Stimulated activated effector memory CD8-positive, alpha-beta T cell treated with anti-CD3 and anti-CD28 coated beads, Interleukin-12 subunit alpha, Interleukin-12 subunit beta, amount 100 ng/mL, for 72 hours (primary cell): ENCODE measurements around the gene AUTS2.

ENCODE experiments used
- ATAC-seq: fragments of 150-1000 bp; cut with Tn5 transposase; 2 replicates; pipeline ENCODE4 v1.10.0; 2021
- DNase-seq, 2 donors: peaks; one replicate each; pipeline ENCODE4 v3.0.0; 2021 to 2022; ENCODE audit warnings: low spot score in 2 of 2
- H3K27ac Mint-ChIP-seq: one replicate; pipeline ENCODE4 v1.8.0; 2022; ENCODE audit warnings: mild to moderate bottlenecking, mixed read lengths
- H3K36me3 Mint-ChIP-seq: one replicate; pipeline ENCODE4 v1.8.0; 2022; ENCODE audit warnings: mild to moderate bottlenecking, mixed read lengths
- H3K4me1 Mint-ChIP-seq: one replicate; pipeline ENCODE4 v1.8.0; 2022; ENCODE audit warnings: mixed read lengths
- H3K4me3 Mint-ChIP-seq: one replicate; pipeline ENCODE4 v1.8.0; 2022; ENCODE audit warnings: mild to moderate bottlenecking, mixed read lengths
- H3K9me3 Mint-ChIP-seq: one replicate; pipeline ENCODE4 v1.8.0; 2022; ENCODE audit warnings: mixed read lengths

AUTS2 gene

DNA sequence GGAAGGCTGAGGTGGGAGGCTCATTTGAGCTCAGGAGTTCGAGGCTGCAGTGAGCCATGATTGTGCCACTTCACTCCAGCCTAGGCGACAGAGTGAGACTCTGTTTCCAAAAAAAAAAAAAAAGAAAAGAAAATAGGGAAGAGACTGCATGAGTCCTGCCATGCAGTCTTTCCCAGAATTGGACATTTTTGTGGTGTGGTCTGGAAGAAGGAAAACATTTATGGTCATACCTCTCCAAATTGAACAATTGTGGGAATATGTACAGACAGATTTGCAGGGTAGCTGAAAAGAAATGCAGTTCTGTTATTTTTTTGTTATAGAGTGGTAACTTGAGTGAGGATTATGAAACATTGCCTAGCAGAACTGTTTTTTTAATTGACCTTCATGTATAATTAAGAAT is 198.1 kb downstream of the AUTS2 start:
- peaks cover under 1% of the 10 kb centered on the region for H3K4me1 Mint-ChIP-seq
- DNase-seq (no peak), ATAC-seq (no peak)
- no peaks in the 10 kb centered on the region for H3K9me3 Mint-ChIP-seq
- no peak overlapping the region for H3K27ac Mint-ChIP-seq
- H3K4me3 Mint-ChIP-seq, result no peak overlapping the region
- no peaks in the 10 kb centered on the region for H3K36me3 Mint-ChIP-seq

DNA sequence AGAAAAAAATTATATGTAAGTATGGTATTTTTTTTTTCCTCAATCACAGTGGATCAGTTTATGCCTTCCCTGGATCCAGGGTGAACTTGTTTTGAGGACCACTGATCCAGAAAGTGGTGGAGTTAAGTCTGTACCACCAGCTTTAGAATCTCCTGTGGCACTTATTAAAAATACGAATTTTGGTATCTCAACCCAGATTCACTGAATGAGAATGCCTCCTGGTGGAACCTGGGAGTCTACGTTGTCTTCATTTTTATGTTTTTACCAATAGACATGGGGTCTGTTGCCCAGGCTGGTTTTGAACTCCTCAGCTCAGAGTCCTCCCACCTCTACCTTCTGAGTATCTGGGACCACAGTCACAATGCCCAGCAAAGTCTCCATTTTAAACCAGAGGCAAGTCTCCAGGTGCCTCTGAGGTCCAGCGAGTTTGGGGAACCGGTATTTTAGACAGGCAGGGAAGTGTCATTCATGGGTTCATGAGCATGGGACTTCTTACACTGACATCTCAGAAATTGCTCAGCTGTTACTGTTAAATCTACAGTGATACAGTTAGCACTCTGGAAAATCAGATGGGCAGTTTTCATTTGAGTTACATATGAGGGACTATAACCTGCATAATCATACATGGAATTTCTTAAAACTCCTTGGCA is 200.9 kb downstream of the AUTS2 start:
- Mint-ChIP-seq H3K9me3 (no peaks in the 10 kb centered on the region), H3K27ac (no peak overlapping the region), H3K4me1 (peaks cover 6% of the 10 kb centered on the region), H3K36me3 (no peaks in the 10 kb centered on the region), H3K4me3 (no peak overlapping the region)
- no peak for ATAC-seq
- no peak for DNase-seq

DNA sequence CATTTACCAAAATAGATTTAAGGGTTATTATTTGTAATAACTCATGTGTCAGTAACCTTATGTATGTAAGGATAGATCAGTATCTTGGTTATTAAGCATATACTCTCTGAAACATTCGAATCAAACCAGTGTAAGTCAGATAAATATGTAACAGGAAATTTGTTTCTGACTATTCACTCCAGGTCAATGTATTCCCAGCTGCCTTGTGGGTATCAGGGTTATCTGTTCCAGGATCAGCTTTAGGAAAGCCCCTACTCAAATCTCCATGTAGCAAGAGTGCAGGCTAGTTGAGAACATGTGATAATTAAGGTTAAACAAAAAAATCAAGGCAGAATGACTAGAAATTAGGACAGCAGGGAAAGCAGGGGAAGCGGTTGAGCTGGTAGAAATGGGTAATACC is 201.7 kb downstream of the AUTS2 start:
- Mint-ChIP-seq H3K9me3 (no peaks in the 10 kb centered on the region), H3K36me3 (no peaks in the 10 kb centered on the region), H3K27ac (no peak overlapping the region), H3K4me1 (peaks cover 12% of the 10 kb centered on the region), H3K4me3 (no peak overlapping the region)
- ATAC-seq (no peak), DNase-seq (no peak)

DNA sequence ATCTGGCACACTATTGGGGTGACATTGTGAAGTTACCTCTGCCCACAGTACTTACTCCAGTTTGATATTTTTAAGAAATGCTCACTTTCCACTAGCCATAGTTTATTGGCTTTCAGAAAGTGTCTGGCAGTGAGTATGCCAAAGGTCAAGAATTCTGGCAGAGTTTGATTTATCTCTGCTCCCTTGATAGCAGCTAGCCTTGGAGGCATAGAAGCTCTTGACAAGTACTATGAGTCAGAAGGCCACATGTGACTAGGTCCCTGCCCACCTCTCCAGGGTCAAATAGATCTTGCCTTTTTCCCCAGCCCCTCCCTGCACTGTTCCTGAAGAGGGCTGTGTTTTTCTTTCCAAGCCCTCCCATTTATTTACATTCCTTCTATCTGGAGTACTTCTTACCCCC is 202.2 kb downstream of the AUTS2 start:
- ATAC-seq (no peak), DNase-seq (no peak)
- H3K27ac Mint-ChIP-seq, result no peak overlapping the region
- H3K4me3 Mint-ChIP-seq, result no peak overlapping the region
- H3K4me1 Mint-ChIP-seq, result peaks cover 14% of the 10 kb centered on the region
- no peaks in the 10 kb centered on the region for H3K36me3 Mint-ChIP-seq
- no peaks in the 10 kb centered on the region for H3K9me3 Mint-ChIP-seq

DNA sequence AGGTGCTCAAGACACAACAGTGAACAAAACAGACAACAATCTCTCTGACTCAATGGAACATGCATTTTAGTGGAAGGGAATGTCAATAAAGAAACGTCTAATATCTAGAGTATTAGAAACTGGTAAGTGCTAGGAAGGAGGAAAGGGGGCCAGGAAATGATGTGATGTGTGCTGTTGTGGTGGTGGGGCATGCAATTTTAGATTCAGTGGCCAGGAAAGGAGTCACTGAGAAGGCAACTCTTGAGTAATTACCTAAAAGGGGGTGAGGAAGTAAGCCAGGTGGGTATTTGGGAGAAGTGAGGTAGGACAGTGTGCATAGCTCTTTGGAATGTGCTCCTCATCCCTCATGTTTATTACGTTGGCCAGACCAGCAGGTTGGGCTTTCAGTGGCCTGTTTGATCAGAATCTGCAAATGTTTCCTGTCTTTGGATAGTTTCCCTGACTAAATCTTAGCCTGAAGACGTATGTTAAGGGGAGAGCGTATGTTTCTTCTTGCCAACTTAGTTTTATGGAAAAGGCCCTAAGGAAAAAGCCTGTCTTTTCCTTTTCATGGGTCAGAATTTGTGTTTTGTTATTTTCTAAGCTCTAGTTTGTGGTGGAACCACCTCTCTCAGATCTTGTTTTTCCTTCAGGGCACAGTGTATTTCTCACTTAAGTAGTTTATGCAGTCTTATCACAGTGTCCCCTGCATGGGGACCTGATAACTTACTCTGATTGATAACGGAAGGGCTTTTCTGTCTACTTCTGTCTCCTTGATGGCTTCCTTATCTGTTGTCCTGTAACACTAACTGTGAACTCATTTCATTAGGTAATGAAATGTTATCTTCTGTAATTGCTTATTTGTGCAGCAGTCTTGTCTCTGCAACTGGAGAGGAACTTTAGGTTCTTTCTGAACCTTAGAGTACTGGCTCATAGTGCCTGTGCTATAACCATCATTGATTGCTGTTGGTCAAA is 203.7 kb downstream of the AUTS2 start:
- ATAC-seq, result no peak
- no peak for DNase-seq
- Mint-ChIP-seq H3K27ac (no peak overlapping the region), H3K9me3 (no peaks in the 10 kb centered on the region), H3K36me3 (no peaks in the 10 kb centered on the region), H3K4me3 (no peak overlapping the region), H3K4me1 (peaks cover 14% of the 10 kb centered on the region)

DNA sequence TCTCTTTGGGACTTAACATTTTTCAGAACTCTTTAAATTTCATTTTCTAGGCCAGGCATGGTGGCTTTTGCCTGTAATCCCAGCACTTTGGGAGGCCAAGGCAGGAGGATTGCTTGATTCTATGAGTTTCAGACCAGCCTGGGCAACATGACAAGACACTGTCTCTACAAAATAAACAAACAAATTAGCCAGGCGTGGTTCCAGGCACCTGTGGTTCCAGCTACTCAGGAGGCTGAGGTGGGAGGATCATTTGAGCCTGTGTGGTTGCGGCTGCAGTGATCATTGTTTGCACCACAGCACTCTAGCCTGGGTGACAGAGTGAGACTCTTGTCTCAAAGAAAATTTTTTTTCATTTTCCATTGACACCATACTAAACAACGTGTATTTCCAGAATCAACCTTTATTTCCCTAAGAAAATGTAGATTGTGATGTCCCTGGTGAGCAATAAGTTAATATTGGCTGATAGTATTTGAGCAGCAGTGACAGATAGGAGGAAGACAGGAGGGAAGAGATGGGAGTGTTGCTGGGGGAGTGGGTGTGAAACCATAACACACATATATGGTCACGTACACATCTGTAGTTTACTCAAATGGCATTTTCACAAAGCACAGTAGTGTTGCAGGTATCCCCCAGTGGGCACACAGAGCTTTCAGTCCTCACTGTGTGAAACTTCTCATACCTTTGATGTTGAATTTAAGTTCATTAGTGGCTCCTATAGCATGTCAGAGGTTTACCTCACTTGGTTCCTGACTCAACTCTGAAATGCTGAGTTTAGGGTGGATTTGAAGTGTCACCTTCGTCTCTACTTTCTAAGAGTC is 205.6 kb downstream of the AUTS2 start:
- Mint-ChIP-seq H3K9me3 (no peaks in the 10 kb centered on the region), H3K36me3 (no peaks in the 10 kb centered on the region), H3K27ac (peak overlapping the region; percentile 53), H3K4me3 (peak overlapping the region; percentile 40), H3K4me1 (peaks cover 14% of the 10 kb centered on the region)
- peak; percentile 94 for ATAC-seq
- DNase-seq, result peak in 1 of 2 donors; percentile 66

DNA sequence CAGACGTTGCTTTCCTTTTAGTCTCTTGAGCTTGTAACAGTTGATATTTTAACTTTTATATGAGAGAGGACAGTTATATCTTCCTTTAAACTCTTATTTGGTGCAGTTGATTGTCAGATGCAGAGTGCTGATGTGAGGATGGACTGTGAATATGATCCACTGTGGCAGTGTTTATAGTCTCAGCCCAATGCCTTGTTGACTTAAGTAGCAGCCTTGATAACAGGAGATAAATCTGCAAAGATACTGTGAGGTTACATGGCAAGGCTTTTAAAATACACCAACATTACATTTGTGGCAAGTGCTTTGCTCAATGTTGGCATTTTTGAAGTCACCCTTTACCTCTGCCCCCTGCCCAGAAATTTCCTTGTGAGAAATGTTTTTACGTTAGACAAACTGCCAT is 206.7 kb downstream of the AUTS2 start:
- Mint-ChIP-seq H3K9me3 (no peaks in the 10 kb centered on the region), H3K27ac (peak overlapping the region; percentile 53), H3K36me3 (no peaks in the 10 kb centered on the region), H3K4me3 (peak overlapping the region; percentile 40), H3K4me1 (peaks cover 14% of the 10 kb centered on the region)
- ATAC-seq, result no peak
- no peak for DNase-seq

DNA sequence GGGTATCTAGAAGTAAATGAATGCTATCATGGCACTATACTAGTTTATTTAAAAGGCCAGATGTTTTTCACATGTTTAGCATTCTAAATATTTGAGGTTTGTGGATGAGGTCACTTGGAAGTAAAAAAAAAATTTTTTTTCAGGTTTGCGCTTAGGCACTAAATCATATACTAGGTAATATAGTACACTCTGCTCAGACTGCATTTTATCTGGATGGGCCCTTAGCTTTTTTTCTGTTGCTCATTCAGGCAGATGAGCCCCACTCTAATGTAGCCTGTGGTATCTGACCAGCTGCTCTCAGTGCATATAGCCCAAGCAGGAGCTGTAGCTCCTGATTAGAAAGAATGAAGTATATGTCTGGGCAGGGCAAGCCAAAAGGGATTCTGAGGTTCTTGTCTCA is 210.1 kb downstream of the AUTS2 start:
- Mint-ChIP-seq H3K4me3 (no peak overlapping the region), H3K27ac (no peak overlapping the region), H3K9me3 (no peaks in the 10 kb centered on the region), H3K36me3 (no peaks in the 10 kb centered on the region), H3K4me1 (peaks cover 8% of the 10 kb centered on the region)
- ATAC-seq, result no peak
- no peak for DNase-seq

DNA sequence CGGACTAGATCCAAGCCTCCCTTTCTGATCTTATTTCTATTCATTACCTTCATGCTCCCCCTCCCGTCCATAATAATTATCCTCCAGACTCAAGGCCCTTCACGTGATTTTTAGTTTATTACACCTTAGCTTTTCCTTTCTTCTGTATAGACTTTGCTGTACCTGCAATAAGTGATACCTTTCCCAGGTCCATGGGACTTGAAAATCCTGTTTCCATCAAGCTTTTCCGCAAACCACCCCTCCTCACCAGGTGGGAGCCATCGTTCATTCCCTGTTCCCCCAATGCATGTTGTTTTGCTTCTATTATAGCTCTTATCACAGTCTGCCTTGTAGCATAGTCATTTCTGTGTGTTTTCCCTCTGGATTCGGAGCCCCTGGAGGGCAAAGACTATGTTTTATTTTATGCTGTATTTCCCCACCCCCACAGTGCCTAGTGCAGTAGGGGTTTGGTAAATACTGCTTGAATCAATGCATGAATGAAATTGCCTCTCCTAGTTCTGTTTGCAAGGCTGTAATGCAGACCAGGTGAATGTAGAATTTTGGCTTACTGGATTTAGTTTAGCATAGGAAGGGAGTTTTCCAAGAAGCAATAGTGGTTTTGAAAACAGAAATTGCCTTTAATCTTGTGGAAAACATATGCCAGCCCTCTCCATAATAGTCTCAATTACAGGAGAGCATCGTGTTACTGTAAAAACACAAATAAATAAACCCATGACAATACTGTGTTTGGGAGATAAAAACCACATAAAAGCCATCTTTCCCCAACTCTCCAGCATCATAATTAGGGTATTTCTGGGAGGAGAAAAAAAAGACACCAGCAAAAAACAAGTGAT is 213.4 kb downstream of the AUTS2 start:
- Mint-ChIP-seq H3K27ac (no peak overlapping the region), H3K9me3 (no peaks in the 10 kb centered on the region), H3K36me3 (no peaks in the 10 kb centered on the region), H3K4me3 (no peak overlapping the region), H3K4me1 (no peaks in the 10 kb centered on the region)
- no peak for ATAC-seq
- no peak for DNase-seq

DNA sequence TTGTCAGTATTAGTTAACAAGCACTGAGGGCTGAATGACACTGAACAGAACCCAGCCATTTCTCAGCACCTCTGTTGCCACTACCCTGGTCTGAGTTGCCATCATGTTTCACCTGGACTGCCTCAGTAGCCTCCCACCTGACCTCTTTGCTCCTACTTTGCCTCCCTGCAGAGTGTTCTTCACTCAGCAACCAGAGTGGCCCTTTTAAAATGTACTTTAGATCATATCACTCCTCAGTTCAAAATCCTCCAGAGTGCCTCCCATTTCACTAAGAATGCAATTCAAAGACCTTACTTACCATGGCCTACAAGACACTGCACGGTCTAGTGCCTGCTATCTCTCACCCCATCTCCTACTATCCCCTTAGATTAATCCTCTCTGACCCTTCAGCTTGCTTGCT is 214.5 kb downstream of the AUTS2 start:
- Mint-ChIP-seq H3K36me3 (no peaks in the 10 kb centered on the region), H3K4me3 (no peak overlapping the region), H3K4me1 (no peaks in the 10 kb centered on the region), H3K27ac (no peak overlapping the region), H3K9me3 (no peaks in the 10 kb centered on the region)
- DNase-seq (no peak), ATAC-seq (no peak)

DNA sequence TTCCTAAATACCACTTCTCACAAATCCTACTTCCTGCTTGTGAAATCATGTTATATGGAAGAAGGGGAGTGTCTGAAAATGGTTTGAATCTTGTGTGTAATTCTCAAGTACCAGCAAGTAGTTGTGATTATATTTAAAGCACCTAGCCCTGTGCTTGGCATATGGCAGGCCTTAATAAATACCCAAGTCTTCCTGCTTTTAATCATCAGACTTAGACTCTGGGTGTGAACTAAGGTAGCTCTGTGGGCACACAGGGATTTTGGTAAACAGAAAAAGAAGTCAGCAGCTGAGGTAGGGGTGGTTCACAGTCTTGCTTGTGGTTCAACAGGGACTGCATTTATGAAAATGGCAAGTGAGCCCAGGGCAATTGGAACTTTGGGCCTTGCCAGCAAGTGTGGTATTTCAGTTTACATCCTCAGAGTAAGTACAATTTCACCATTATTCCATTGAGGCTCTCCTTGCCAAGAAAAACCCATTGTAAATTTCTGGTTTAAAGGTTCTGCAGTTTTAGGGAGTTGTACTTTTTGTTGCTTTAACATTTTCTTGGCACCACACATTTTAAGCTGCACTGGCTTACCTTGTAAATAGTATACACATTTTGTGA is 215.5 kb downstream of the AUTS2 start:
- no peaks in the 10 kb centered on the region for H3K4me1 Mint-ChIP-seq
- H3K36me3 Mint-ChIP-seq, result no peaks in the 10 kb centered on the region
- H3K27ac Mint-ChIP-seq, result no peak overlapping the region
- ATAC-seq (peak; percentile 51), DNase-seq (no peak)
- H3K4me3 Mint-ChIP-seq, result no peak overlapping the region
- H3K9me3 Mint-ChIP-seq, result no peaks in the 10 kb centered on the region

DNA sequence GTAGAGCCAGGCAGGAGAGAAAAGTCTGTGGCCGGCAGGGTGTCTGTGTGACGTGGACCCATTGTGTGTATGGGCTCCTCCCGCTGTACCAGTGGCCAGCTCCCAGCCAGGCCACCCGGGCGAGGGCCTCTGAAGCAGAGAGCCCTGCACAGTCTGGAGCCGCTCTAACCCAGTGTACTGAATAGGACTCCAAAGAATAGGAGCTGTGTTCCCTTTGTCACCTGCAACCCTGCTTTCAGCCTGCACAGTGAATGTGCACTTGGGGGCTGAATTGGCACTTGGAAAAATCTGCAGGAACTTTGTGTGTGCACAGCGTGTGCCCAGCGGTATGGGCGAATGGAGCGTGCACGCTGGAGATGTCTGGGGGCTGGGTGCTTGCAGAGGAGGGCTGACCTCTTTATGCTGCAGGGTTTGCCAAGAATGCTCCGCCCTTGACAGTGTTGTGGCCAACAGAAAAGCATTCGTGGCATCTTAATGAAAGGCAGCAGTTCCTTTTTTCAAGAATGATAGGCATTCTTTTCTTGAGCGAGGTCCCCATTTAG is 216.2 kb downstream of the AUTS2 start:
- Mint-ChIP-seq H3K4me1 (no peaks in the 10 kb centered on the region), H3K9me3 (no peaks in the 10 kb centered on the region), H3K4me3 (no peak overlapping the region), H3K36me3 (no peaks in the 10 kb centered on the region), H3K27ac (no peak overlapping the region)
- no peak for DNase-seq
- ATAC-seq, result no peak

DNA sequence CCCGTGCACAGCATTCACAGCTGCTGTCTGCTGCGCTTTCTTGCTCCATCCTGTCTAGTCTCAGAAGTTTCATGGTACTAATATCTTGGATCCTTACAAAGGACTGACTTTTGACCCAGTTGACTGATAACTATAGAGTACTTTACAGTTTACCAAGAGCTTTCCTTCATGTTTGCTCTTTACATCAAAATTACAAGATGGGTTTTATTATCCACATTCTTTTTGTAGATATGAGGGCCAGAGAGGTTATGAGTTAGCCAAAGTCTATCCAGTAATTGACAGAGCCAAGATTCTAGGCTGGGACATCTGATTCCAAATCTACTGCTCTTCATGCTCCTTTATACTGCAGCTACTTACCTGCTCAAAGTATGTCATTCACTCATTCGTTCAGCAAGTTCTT is 218.2 kb downstream of the AUTS2 start:
- DNase-seq, result no peak
- Mint-ChIP-seq H3K36me3 (no peaks in the 10 kb centered on the region), H3K4me1 (no peaks in the 10 kb centered on the region), H3K27ac (no peak overlapping the region), H3K9me3 (no peaks in the 10 kb centered on the region), H3K4me3 (no peak overlapping the region)
- ATAC-seq, result no peak

DNA sequence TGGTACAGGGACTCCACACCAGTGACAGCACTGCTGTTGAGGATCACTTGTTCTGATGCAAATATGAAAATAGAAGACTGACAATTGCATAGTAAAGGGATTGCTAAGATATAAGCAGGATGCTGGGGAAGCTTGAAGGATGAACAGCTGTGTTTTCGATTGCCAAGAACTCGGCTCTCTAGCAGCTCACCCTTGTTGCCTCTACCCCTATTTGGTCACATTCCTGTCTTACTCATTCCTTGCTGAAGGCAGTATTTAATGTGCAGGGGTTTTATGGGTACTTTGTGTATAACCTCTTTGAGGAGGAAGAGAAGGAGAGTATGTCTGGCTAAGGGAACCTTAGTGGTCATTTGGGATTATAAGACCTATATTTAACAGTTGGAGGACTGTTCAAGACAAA is 218.8 kb downstream of the AUTS2 start:
- no peaks in the 10 kb centered on the region for H3K36me3 Mint-ChIP-seq
- no peak overlapping the region for H3K27ac Mint-ChIP-seq
- no peaks in the 10 kb centered on the region for H3K9me3 Mint-ChIP-seq
- no peaks in the 10 kb centered on the region for H3K4me1 Mint-ChIP-seq
- no peak overlapping the region for H3K4me3 Mint-ChIP-seq
- ATAC-seq, result no peak
- DNase-seq, result no peak
